Measurements from ENCODE around the gene PIGX. TPM values are rescaled to one million over a fixed set of nuclear protein-coding genes. Genes with fewer than 3 reads are reported as not detected.

PIGX gene
- total RNA-seq, 1 donor from 2014 or later: 17.8 TPM

DNA sequence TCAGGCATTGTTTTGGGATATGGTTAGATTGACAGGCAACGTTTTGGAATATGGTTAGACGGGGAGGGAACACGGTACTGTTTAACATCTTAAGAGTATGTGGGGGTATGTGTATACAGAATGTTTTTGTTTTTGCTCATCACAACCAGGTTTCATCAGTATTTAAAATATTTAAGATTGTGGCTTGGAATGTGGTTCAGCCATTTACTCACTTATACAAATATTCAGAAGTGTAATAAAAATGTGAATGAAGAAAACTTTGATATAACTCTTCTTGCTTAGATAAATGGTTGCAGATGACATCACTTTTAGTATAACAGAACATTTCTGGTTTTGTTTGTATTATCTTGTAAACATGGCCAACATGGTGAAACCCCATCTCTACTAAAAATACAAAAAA lies 23.6 kb downstream of the PIGX start:
- Histone ChIP-seq H3K36me3 (ENCODE audit: control insufficient read depth, insufficient read depth, low read length) (no peaks in the 10 kb centered on the region), H3K4me3 (ENCODE audit: low read depth, low read length) (no peak overlapping the region), H3K27me3 (ENCODE audit: control insufficient read depth, insufficient read depth, low read length) (no peaks in the 10 kb centered on the region)
- TF ChIP-seq, protein P1, sequence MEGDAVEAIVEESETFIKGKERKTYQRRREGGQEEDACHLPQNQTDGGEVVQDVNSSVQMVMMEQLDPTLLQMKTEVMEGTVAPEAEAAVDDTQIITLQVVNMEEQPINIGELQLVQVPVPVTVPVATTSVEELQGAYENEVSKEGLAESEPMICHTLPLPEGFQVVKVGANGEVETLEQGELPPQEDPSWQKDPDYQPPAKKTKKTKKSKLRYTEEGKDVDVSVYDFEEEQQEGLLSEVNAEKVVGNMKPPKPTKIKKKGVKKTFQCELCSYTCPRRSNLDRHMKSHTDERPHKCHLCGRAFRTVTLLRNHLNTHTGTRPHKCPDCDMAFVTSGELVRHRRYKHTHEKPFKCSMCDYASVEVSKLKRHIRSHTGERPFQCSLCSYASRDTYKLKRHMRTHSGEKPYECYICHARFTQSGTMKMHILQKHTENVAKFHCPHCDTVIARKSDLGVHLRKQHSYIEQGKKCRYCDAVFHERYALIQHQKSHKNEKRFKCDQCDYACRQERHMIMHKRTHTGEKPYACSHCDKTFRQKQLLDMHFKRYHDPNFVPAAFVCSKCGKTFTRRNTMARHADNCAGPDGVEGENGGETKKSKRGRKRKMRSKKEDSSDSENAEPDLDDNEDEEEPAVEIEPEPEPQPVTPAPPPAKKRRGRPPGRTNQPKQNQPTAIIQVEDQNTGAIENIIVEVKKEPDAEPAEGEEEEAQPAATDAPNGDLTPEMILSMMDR (IDR thresholded peaks at IDR 0.05; ENCODE audit: insufficient read depth, low read length, poor library complexity, severe bottlenecking): no peak
- DNase-seq (ENCODE audit: low read depth): no peak

DNA sequence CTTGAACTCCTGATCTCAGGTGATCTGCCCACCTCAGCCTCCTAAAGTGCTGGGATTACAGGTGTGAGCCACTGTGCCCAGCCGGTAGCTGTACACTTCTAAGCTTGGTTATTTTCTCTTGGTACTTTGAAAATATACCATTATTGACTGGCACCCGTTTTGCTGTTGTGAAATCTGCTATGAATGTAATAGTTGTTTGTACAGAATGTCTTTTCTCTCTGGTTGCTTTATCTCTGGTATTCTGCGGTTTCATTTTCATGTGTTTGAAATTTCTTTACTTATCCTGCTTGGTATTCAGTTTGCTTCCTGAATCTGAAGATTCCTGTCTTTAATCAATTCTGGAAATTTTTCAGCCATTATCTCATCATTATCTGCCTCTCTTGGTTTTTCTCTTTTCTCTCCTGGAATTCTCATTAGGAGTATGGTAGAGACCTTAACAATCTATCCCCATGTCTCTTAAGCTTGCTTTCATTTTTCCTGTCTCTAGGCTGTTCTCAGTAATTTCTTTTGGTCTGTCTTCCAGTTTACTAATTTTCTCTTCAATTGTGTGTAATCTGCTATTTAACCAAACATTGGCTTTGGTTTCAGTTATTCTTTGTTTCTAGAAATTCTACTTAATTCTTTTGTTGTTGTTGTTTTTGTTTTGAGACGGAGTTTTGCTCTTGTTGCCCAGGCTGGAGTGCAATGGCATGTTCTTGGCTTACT lies 24.6 kb downstream of the PIGX start:
- H3K27me3 ChIP-seq (ENCODE audit: control insufficient read depth, insufficient read depth, low read length): no peaks in the 10 kb centered on the region
- H3K4me3 ChIP-seq (ENCODE audit: low read depth, low read length): no peak overlapping the region
- H3K36me3 ChIP-seq (ENCODE audit: control insufficient read depth, insufficient read depth, low read length): no peaks in the 10 kb centered on the region
- no peak for DNase-seq (ENCODE audit: low read depth)
- TF ChIP-seq, protein P1 (IDR thresholded peaks at IDR 0.05; ENCODE audit: insufficient read depth, low read length, poor library complexity, severe bottlenecking): no peak

DNA sequence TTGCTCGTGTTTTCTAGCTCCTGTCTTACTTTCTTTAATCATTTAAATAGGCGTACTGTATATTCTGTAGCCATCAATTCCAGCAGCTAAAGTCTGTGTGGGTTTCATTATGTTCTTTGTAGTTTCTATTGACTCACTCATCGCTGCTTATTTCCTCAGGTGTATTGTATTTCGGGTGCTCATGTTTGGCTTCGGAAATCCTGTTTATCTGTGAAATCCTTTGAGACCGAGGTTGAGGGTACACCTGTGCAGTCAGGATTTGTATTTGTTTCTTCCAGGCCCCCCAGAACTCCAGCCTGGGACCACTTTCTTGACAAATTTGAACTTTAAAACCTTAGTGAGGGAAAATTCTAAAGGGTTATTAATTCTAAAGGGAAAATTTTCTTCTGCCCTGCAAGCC lies 25.5 kb downstream of the PIGX start:
- Histone ChIP-seq H3K27me3 (ENCODE audit: control insufficient read depth, insufficient read depth, low read length) (no peaks in the 10 kb centered on the region), H3K4me3 (ENCODE audit: low read depth, low read length) (no peak overlapping the region), H3K36me3 (ENCODE audit: control insufficient read depth, insufficient read depth, low read length) (no peaks in the 10 kb centered on the region)
- TF ChIP-seq, protein P1 (IDR thresholded peaks at IDR 0.05; ENCODE audit: insufficient read depth, low read length, poor library complexity, severe bottlenecking): no peak
- no peak for DNase-seq (ENCODE audit: low read depth)

DNA sequence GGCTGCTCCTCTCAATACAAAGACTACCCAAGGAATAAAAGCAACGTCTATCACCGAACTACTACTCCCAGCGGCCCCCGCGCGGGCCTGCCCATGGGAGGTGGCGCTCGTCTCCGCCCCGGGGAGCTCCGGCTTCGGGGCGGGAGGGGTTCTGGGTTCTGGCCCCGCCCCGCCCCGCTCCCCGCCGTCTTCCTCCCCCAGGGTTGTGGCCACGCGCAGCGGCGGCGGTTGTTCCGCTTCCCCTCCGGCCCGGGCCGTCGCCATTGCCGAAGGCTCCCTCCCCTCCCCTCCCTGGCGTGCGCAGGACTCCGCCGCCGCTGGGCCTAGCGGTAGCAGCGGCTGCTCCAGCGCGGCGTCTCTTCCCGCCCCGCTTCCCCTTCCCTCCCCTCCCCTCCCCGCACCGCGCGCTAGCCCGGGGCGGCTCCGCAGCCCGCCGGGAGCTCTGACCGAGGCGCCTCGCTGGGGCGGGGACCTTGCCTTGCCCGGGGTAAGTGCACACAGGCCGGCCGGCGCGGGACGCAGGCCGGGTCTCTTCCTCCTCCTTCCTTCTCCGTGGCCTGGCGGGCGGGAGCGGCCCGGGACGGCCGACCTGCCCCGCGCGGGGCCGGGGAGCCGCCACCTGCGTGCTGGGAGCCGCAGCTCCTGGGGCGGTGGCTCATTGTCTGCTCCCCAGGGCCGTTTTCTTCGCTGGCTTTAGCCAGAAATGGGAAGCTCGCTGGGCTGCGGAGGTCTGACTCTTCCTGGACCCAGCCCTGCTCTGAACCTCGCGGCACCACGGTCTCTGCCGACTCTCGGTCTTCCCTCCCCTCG lies 27.7 kb downstream of the PIGX start, which contains the start of gene PAK2:
PAK2 (plus strand) TSS at position 187 of the 810 bp plus-strand sequence. CDS start 42,790 bp downstream, outside the sequence.
- DNase-seq (ENCODE audit: low read depth): no peak

DNA sequence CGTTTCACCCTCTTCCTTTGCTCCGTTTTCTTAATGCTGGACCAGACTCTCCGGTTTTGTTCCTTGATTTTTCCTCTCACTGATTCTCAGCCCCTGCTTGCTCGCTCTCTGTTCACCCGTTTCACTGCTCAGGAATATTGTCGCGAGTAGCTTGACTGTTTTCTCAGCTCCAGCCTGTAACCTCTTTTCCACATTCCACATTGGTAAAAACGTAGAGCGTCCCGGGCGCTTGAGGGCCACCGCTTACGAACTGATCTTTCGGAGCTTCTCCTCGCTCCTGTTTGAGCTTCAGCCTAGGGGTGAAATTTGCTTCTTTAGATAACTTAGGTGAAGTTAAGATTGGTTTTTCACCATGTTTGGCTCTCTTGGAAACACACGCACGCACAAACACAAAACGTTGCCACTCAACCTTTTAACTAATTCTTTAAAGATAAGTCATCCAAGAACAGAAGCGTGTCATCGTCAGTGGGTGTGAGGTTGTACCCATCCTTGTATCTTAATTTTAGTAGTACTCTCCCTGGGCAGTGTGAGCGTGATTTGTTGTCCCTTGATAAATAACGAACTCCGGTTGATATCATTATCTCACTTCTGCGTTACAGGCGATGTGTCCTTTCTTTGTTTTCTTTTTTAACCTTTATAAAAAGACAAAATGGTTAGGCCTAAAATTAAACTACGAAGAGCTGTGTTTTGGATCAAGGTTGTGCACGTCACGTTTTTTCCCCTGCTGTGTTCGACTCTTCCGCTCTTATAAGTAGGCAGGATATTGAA lies 28.5 kb downstream of the PIGX start:
- H3K27me3 ChIP-seq (ENCODE audit: control insufficient read depth, insufficient read depth, low read length): no peaks in the 10 kb centered on the region
- TF ChIP-seq, protein P1 (IDR thresholded peaks at IDR 0.05; ENCODE audit: insufficient read depth, low read length, poor library complexity, severe bottlenecking): no peak
- DNase-seq (ENCODE audit: low read depth): no peak
- peak overlapping the region; percentile 93 for H3K4me3 ChIP-seq (ENCODE audit: low read depth, low read length)
- no peaks in the 10 kb centered on the region for H3K36me3 ChIP-seq (ENCODE audit: control insufficient read depth, insufficient read depth, low read length)

More for the DNA sequence above, 27.7 kb downstream of the PIGX start, which contains the start of gene PAK2:
- peak within 1 kb of the TSS; percentile 93 for H3K4me3 ChIP-seq (ENCODE audit: low read depth, low read length)
- TF ChIP-seq, protein P1 (IDR thresholded peaks at IDR 0.05; ENCODE audit: insufficient read depth, low read length, poor library complexity, severe bottlenecking): no peak
- H3K36me3 ChIP-seq (ENCODE audit: control insufficient read depth, insufficient read depth, low read length): no peaks in the 10 kb centered on the region
- no peaks in the 10 kb centered on the region for H3K27me3 ChIP-seq (ENCODE audit: control insufficient read depth, insufficient read depth, low read length)

All from kidney epithelial cell (primary cell).